BLaER1 treated with 17β-estradiol and CSF1 and Interleukin-3, amounts not matched to agents 10 nM and 100 nM (cell line): ENCODE data around the gene IFITM5.

Source experiments
- H3K27ac ChIP-seq, 11 experiments: shearing (Covaris generic); formaldehyde crosslinking; 2 replicates each; pipeline ENCODE4 v1.8.1; 2022
- H3K27me3 ChIP-seq, 11 experiments: shearing (Covaris generic); formaldehyde crosslinking; 2 replicates each; pipeline ENCODE4 v1.8.1; 2022
- H3K36me3 ChIP-seq, 11 experiments: shearing (Covaris generic); formaldehyde crosslinking; 2 replicates each; pipeline ENCODE4 v1.8.1; 2022
- H3K4me1 ChIP-seq, 10 experiments: shearing (Covaris generic); formaldehyde crosslinking; 2 replicates each; pipeline ENCODE4 v1.8.1; 2022
- H3K4me2 ChIP-seq, 11 experiments: shearing (Covaris generic); formaldehyde crosslinking; 2 replicates each; pipeline ENCODE4 v1.8.1; 2022
- H3K4me3 ChIP-seq, 10 experiments: shearing (Covaris generic); formaldehyde crosslinking; 2 replicates each; pipeline ENCODE4 v1.8.1; 2022
- H3K9ac ChIP-seq, 11 experiments: shearing (Covaris generic); formaldehyde crosslinking; 2 replicates each; pipeline ENCODE4 v1.8.1; 2022
- H3K9me3 ChIP-seq, 11 experiments: shearing (Covaris generic); formaldehyde crosslinking; replicated peaks in 1 of 11; 2 replicates each; pipeline ENCODE4 v1.8.1; 2022
- H4K20me1 ChIP-seq, 11 experiments: shearing (Covaris generic); formaldehyde crosslinking; 2 replicates each; pipeline ENCODE4 v1.8.1; 2022
- Cebpa-rat ChIP-seq, 11 experiments: shearing (Covaris generic); IDR thresholded peaks; 2 replicates each; pipeline ENCODE4 v1.8.1; 2022

IFITM5 gene

GRCh38 chr11:299081-299891 lies at the start of gene IFITM5:
TSS of gene IFITM5 (minus strand) at chr11:299526. CDS start at chr11:299490, 36 bp downstream.
- Histone ChIP-seq H3K27ac (peak within 1 kb of the TSS; percentile 45 to 75 (median 69); a peak in 20 of 22 replicates), H3K4me1 (peaks cover 53 to 74% (median 61%) of the 10 kb centered on the region in 10 experiments), H3K4me3 (peak within 1 kb of the TSS in 1 of 10 experiments; percentile 28; a peak in 2 of 20 replicates), H4K20me1 (peaks cover 0 to 26% (median 0%) of the 10 kb centered on the region in 11 experiments; a peak in 6 of 22 replicates), H3K36me3 (peaks cover under 1 to 16% (median 10%) of the 10 kb centered on the region in 11 experiments; a peak in 14 of 22 replicates), H3K9ac (peak within 1 kb of the TSS; percentile 50 to 75 (median 68); a peak in 21 of 22 replicates), H3K9me3 (no peaks in the 10 kb centered on the region; a peak in 1 of 22 replicates), H3K4me2 (peak within 1 kb of the TSS; percentile 81 to 95 (median 86)), H3K27me3 (peaks cover 0 to 6% (median 0%) of the 10 kb centered on the region in 11 experiments; a peak in 3 of 22 replicates)
- TF ChIP-seq Cebpa-rat (IDR thresholded peaks at IDR 0.05): no peak

DNA sequence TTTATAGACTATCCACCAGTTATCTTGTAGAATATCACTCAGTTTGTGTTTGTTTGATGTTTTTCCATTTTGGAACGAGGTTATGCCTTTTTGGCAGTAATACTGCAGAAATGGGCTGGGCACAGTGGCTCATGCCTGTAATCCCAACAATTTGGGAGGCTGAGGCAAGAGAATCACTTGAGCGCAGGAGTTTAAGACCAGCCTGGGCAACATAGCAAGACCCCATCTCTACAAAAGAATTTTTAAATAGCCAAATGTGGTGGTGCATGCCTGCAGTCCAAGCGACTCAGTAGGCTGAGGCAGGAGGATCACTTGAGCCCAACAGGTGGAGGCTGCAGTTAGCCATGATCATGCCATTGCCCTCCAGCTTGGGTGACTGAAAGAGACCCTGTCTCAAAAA lies 47.2 kb upstream of the IFITM5 start:
- no peaks in the 10 kb centered on the region for H3K36me3 ChIP-seq
- H3K4me3 ChIP-seq: no peak overlapping the region
- no peak overlapping the region for H3K4me2 ChIP-seq
- H4K20me1 ChIP-seq: no peaks in the 10 kb centered on the region
- H3K27me3 ChIP-seq: no peaks in the 10 kb centered on the region
- TF ChIP-seq Cebpa-rat (IDR thresholded peaks at IDR 0.05): no peak
- H3K9me3 ChIP-seq: peaks cover 0 to 9% (median 3%) of the 10 kb centered on the region in 11 experiments; a peak in 10 of 22 replicates
- H3K4me1 ChIP-seq: peaks cover 49 to 60% (median 54%) of the 10 kb centered on the region in 10 experiments
- no peak overlapping the region for H3K9ac ChIP-seq
- no peak overlapping the region for H3K27ac ChIP-seq

DNA sequence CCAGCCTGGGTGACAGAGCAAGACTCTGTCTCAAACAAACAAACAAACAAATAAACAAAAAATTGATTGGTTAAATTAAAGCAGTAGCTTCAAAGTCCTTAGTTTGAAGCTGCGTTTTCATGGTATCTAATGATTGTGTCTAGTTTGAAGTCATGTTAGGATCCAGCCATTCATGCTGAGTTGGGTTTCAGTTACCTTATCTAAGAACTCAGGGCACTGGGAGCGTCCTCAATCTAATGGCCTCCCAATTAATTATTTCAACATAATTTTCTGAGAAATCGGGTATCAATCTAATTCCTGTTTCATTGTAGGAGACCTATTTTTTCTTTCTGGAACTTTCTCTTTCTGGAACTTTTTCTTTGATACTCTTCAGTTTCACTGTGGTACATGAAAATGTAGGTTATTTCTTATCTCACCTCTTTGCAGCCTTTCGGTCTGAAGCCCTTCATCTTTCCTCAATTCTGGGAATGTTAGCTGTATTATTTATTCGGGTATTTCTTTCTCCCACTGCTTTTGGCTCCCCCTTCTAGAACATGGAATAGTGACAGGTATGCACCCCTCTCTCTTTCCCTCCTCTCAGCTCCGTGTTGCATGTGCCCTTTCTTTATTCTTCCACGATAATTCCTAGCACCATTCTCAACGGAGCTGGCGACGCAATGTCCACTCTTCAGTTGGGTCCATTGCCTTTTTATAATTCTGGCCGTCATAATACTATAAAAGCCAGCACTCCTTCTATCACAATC lies 45.7 kb upstream of the IFITM5 start:
- no peak overlapping the region for H3K9ac ChIP-seq
- peaks cover 0 to 15% (median 10%) of the 10 kb centered on the region in 11 experiments; a peak in 12 of 22 replicates for H3K9me3 ChIP-seq
- H3K4me1 ChIP-seq: peaks cover 40 to 51% (median 46%) of the 10 kb centered on the region in 10 experiments
- H3K4me3 ChIP-seq: no peak overlapping the region
- no peak overlapping the region for H3K27ac ChIP-seq
- no peaks in the 10 kb centered on the region for H3K36me3 ChIP-seq
- H3K4me2 ChIP-seq: no peak overlapping the region
- H4K20me1 ChIP-seq: no peaks in the 10 kb centered on the region
- TF ChIP-seq Cebpa-rat (IDR thresholded peaks at IDR 0.05): no peak
- no peaks in the 10 kb centered on the region for H3K27me3 ChIP-seq

DNA sequence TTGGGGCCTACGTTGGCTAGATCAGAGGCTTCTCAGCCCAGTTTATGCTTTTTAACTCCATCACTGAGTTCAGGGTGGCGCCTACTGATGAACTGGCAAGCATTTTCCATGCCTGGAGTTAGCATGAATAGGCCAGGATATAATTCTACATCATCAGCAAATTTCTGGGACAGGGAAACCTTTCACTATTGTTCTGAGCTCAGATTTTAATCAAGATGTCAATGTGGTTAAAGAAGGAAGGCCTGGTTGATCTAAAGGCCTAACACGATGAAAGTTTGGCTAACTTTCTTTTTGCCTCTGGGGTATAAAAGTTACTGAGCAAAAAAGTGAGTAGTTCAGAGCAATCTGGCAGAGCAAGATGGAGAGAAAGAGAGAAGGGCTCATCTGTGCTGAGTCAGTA lies 43.0 kb upstream of the IFITM5 start:
- no peak for TF ChIP-seq Cebpa-rat (IDR thresholded peaks at IDR 0.05)
- Histone ChIP-seq H3K4me3 (no peak overlapping the region), H3K4me1 (peaks cover 25 to 35% (median 28%) of the 10 kb centered on the region in 10 experiments), H3K9me3 (peaks cover 0 to 18% (median 10%) of the 10 kb centered on the region in 11 experiments; a peak in 12 of 22 replicates), H4K20me1 (no peaks in the 10 kb centered on the region), H3K27ac (peak overlapping the region in 9 of 11 experiments; percentile 0 to 62 (median 49); a peak in 12 of 22 replicates), H3K27me3 (no peaks in the 10 kb centered on the region), H3K36me3 (no peaks in the 10 kb centered on the region), H3K9ac (no peak overlapping the region; a peak in 1 of 22 replicates), H3K4me2 (peak overlapping the region; percentile 22 to 74 (median 64); a peak in 19 of 22 replicates)

DNA sequence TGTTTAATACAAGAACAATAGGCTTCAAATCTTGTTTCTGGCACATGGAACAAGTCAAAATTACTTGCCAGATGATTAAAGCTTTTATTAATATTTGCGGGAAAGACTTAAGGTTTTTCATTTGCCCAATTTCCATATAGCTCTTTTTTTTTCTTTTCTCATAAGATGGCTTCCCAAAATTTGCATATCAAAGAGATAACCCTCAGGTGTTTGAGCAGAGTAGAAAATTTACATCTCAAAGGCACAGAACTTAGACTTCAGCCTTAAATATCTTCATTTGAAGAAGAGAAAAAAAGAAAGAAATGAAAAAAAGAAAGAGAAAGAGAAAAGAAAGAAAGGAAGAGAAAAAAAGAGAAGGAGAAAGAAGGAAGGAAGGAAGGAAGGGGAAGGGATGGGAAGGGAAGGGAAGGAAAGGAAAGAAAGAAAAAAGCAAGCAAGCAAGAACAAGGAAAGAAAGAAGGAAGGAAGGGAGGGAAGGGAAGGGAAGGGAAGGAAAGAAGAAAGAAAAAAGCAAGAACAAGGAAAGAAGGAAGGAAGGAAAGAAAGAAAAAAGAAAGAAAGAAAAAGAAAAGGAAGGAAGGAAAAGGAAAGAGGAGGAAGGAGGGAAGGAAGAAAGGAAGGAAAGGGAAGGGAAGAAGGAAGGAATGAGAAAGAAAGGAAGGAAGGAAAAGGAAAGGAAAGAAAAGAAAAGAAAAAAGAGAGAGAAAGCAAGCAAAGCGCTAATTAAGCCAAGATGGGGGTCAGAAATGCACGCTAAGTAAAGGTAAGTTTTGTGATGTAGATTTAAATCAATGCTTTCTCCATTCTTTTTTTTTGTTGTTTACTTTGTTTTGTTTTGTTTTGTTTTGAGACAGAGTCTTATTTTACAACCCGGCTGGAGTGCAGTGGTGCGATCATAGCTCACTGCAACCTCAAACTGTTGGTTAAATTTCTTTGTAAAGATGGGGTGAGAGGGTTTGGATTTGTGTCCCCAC lies 41.5 kb upstream of the IFITM5 start:
- Histone ChIP-seq H3K27ac (peak overlapping the region in 9 of 11 experiments; percentile 0 to 62 (median 49); a peak in 14 of 22 replicates), H4K20me1 (no peaks in the 10 kb centered on the region), H3K9ac (no peak overlapping the region), H3K9me3 (peaks cover 0 to 18% (median 10%) of the 10 kb centered on the region in 11 experiments; a peak in 12 of 22 replicates), H3K4me2 (peak overlapping the region; percentile 22 to 74 (median 64); a peak in 20 of 22 replicates), H3K4me3 (peak overlapping the region in 2 of 10 experiments; percentile 10 to 17; a peak in 1 of 20 replicates), H3K27me3 (no peaks in the 10 kb centered on the region), H3K4me1 (peaks cover 37 to 45% (median 40%) of the 10 kb centered on the region in 10 experiments), H3K36me3 (no peaks in the 10 kb centered on the region)
- TF ChIP-seq Cebpa-rat (IDR thresholded peaks at IDR 0.05): no peak

- Histone ChIP-seq H3K27ac (no peak overlapping the region), H3K9ac (no peak overlapping the region), H3K4me1 (peaks cover 46 to 52% (median 48%) of the 10 kb centered on the region in 10 experiments), H3K36me3 (no peaks in the 10 kb centered on the region), H3K9me3 (peaks cover 0 to 18% (median 10%) of the 10 kb centered on the region in 11 experiments; a peak in 12 of 22 replicates), H3K4me3 (no peak overlapping the region), H3K4me2 (no peak overlapping the region), H3K27me3 (no peaks in the 10 kb centered on the region), H4K20me1 (no peaks in the 10 kb centered on the region)
- no peak for TF ChIP-seq Cebpa-rat (IDR thresholded peaks at IDR 0.05)
Measured at GRCh38 chr11:339963-340362, 40.6 kb upstream of the IFITM5 start.

DNA sequence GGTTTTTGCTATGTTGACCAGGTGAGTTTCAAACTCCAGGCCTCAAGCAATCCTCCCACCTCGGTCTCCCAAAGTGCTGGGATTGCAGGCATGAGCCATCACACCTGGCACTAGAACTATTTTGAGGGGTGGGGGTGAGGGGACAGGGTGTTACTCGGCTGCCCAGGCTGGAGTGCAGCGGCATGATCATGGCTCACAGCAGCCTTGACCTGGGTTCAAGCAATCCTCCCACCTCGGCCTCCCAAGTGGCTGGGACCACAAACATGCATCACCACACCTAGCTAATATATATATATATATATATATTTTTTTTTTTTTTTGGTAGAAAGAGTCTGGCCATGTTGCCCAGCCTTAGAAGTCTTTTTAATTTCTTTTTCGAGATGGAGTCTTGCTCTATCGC lies 38.4 kb upstream of the IFITM5 start:
- H3K9me3 ChIP-seq: peaks cover 3 to 20% (median 15%) of the 10 kb centered on the region in 11 experiments; a peak in 15 of 22 replicates
- no peaks in the 10 kb centered on the region for H3K36me3 ChIP-seq
- no peaks in the 10 kb centered on the region for H4K20me1 ChIP-seq
- H3K27ac ChIP-seq: peak overlapping the region in 7 of 11 experiments; percentile 24 to 74 (median 61); a peak in 13 of 22 replicates
- H3K4me3 ChIP-seq: no peak overlapping the region
- H3K9ac ChIP-seq: peak overlapping the region in 3 of 11 experiments; percentile 10 to 30 (median 16); a peak in 5 of 22 replicates
- no peaks in the 10 kb centered on the region for H3K27me3 ChIP-seq
- H3K4me1 ChIP-seq: peaks cover 56 to 74% (median 65%) of the 10 kb centered on the region in 10 experiments
- peak overlapping the region; percentile 52 to 96 (median 83); a peak in 20 of 22 replicates for H3K4me2 ChIP-seq
- no peak for TF ChIP-seq Cebpa-rat (IDR thresholded peaks at IDR 0.05)
